HepG2 (cell line): Measurements from ENCODE around the gene ATP8A2. TPM values are rescaled to one million over a fixed set of nuclear protein-coding genes. Genes with fewer than 3 reads are reported as not detected.

Experiments
- ATAC-seq: fragments of 200-7000 bp; cut with Tn5 transposase; 3 replicates; pipeline ENCODE4 v1.9.1; 2020; ENCODE audit warnings: mild to moderate bottlenecking, moderate library complexity
- BruUV-seq: library from RNA; stranded (reverse); fragments of 400-500 nt; replicated peaks from 2 replicates; lab custom pipeline; 2021; lab: Mats Ljungman, UMichigan
- CTCF ChIA-PET: fragments of 300-600 bp; formaldehyde crosslinking; extraction: SDS; loops from one replicate; lab custom pipeline; 2021; ENCODE audit warnings: low total read pairs, inconsistent platforms, low intra/inter-chr PET ratio; lab: Yijun Ruan, JAX
- POLR2A ChIA-PET: fragments of 350-600 bp; sonication (Branson Sonifier 250); formaldehyde crosslinking; loops from one replicate; lab custom pipeline; 2020; ENCODE audit warnings: antibody characterized with exemption, inconsistent platforms; lab: Yijun Ruan, JAX
- DNase-seq: peaks from one replicate; pipeline ENCODE4 v3.0.0-alpha.2; 2015; ENCODE audit warnings: low spot score
- FAIRE-seq: peaks from 3 replicates; lab custom pipeline; 2011; peaks lifted over from hg19 to GRCh38; lab: Jason Lieb, UNC
- H2AFZ ChIP-seq: one replicate; pipeline ENCODE4 v1.6.1; 2011; ENCODE audit warnings: low read length, inconsistent platforms
- H3K27ac ChIP-seq: fragments of 300-600 bp; 3 replicates; pipeline ENCODE4 v1.8.0; 2011; ENCODE audit warnings: mixed run types, mild to moderate bottlenecking, mixed read lengths, low read length, inconsistent platforms; ENCODE audit not compliant: insufficient read depth; ENCODE audit errors: extremely low read length
- H3K27me3 ChIP-seq, 2 experiments: fragments of 200-600 bp in 1 of 2; 2 replicates in 1 of 2; 3 replicates in 1 of 2; pipeline versions ENCODE4 v1.6.0 to v1.8.0; 2011; ENCODE audit warnings: low read length in 2 of 2, mild to moderate bottlenecking in 2 of 2, moderate library complexity in 2 of 2, inconsistent platforms in 1 of 2; ENCODE audit not compliant: insufficient read depth in 2 of 2, control insufficient read depth in 1 of 2
- H3K36me3 ChIP-seq, 2 experiments: fragments of 200-600 bp in 1 of 2; replicated peaks in 1 of 2; 2 replicates in 1 of 2; 3 replicates in 1 of 2; pipeline versions ENCODE4 v1.5.1 to v1.8.0; 2011; ENCODE audit warnings: low read length in 2 of 2, inconsistent platforms in 1 of 2; ENCODE audit not compliant: insufficient read depth in 2 of 2, control insufficient read depth in 1 of 2
- H3K4me1 ChIP-seq: 2 replicates; pipeline ENCODE4 v1.5.1; 2012; ENCODE audit warnings: low read length, inconsistent platforms; ENCODE audit not compliant: insufficient read depth
- H3K4me2 ChIP-seq: 2 replicates; pipeline ENCODE4 v1.6.0; 2011; ENCODE audit warnings: low read depth, low read length, inconsistent platforms
- H3K4me3 ChIP-seq, 3 experiments: fragments of 200-600 bp in 1 of 3; sonication (generic), shearing (Covaris generic) in 1 of 3; replicated peaks in 1 of 3; 2 replicates each; pipeline ENCODE4 v1.5.1; 2011 to 2016; ENCODE audit warnings: low read length in 3 of 3, inconsistent platforms in 2 of 3, low read depth in 2 of 3, mild to moderate bottlenecking in 2 of 3, control low read depth in 1 of 3, mixed read lengths in 1 of 3; ENCODE audit not compliant: insufficient read depth in 1 of 3
- H3K79me2 ChIP-seq: one replicate; pipeline ENCODE4 v1.6.1; 2011; ENCODE audit warnings: low read length, inconsistent platforms; ENCODE audit not compliant: insufficient read depth
- H3K9ac ChIP-seq: 2 replicates; pipeline ENCODE4 v1.6.0; 2011; ENCODE audit warnings: mild to moderate bottlenecking, low read depth, low read length, inconsistent platforms; ENCODE audit not compliant: insufficient read depth
- H3K9me3 ChIP-seq: 2 replicates; pipeline ENCODE4 v1.5.1; 2012; ENCODE audit warnings: mild to moderate bottlenecking, low read length
- H4K20me1 ChIP-seq: 2 replicates; pipeline ENCODE4 v1.6.0; 2011; ENCODE audit warnings: inconsistent platforms, mild to moderate bottlenecking, low read length, moderate library complexity; ENCODE audit not compliant: insufficient read depth
- ELK4 ChIP-seq: sonication (generic); formaldehyde crosslinking; IDR thresholded peaks from 2 replicates; pipeline ENCODE4 v1.9.0; 2021; ENCODE audit warnings: missing genetic modification reagents, borderline replicate concordance
- FOXP4 ChIP-seq: sonication (generic); formaldehyde crosslinking; IDR thresholded peaks from 2 replicates; pipeline ENCODE4 v1.4.0; 2020; ENCODE audit warnings: missing genetic modification reagents
- GPN1 ChIP-seq: sonication (generic); formaldehyde crosslinking; IDR thresholded peaks from 2 replicates; pipeline ENCODE4 v1.5.1; 2020; ENCODE audit warnings: missing genetic modification reagents, borderline replicate concordance
- HHEX ChIP-seq: IDR thresholded peaks from 2 replicates; pipeline ENCODE4 v1.6.1; 2016; ENCODE audit warnings: control low read depth
- HOMEZ ChIP-seq: IDR thresholded peaks from 2 replicates; pipeline ENCODE4 v1.6.1; 2016; ENCODE audit warnings: low read depth
- IKZF4 ChIP-seq: sonication (generic); formaldehyde crosslinking; IDR thresholded peaks from 2 replicates; pipeline ENCODE4 v1.5.1; 2020; ENCODE audit warnings: borderline replicate concordance, mild to moderate bottlenecking, low read depth, missing genetic modification reagents; ENCODE audit errors: not compliant biosample characterization
- KMT2A ChIP-seq: sonication (generic); formaldehyde crosslinking; IDR thresholded peaks from 2 replicates; pipeline ENCODE4 v1.4.0; 2020; ENCODE audit warnings: missing genetic modification reagents
- MXD3 ChIP-seq: IDR thresholded peaks from 2 replicates; pipeline ENCODE4 v1.6.1; 2016; ENCODE audit warnings: mild to moderate bottlenecking, missing biosample characterization, missing genetic modification reagents
- TFDP2 ChIP-seq: sonication (generic); formaldehyde crosslinking; IDR thresholded peaks from 2 replicates; pipeline ENCODE4 v1.4.0; 2020; ENCODE audit warnings: missing genetic modification reagents
- ZMAT3 ChIP-seq: sonication (generic); formaldehyde crosslinking; conservative IDR thresholded peaks from 2 replicates; pipeline ENCODE4 v1.7.0; 2021; ENCODE audit warnings: missing genetic modification reagents
- ZMYM3 ChIP-seq: sonication (generic); formaldehyde crosslinking; IDR thresholded peaks from 2 replicates; pipeline ENCODE4 v1.5.1; 2020; ENCODE audit warnings: mild to moderate bottlenecking, missing genetic modification reagents
- ZNF17 ChIP-seq: sonication (generic); formaldehyde crosslinking; IDR thresholded peaks from 2 replicates; pipeline ENCODE4 v1.5.0; 2020; ENCODE audit warnings: mild to moderate bottlenecking, missing genetic modification reagents
- ZNF20 ChIP-seq: sonication (generic); formaldehyde crosslinking; IDR thresholded peaks from 2 replicates; pipeline ENCODE4 v1.4.0; 2020; ENCODE audit warnings: mild to moderate bottlenecking, moderate library complexity, missing genetic modification reagents
- ZNF296 ChIP-seq: sonication (generic); formaldehyde crosslinking; conservative IDR thresholded peaks from 2 replicates; pipeline ENCODE4 v1.5.0; 2020; ENCODE audit warnings: mild to moderate bottlenecking, missing genetic modification reagents
- ZNF547 ChIP-seq: sonication (generic); formaldehyde crosslinking; IDR thresholded peaks from 2 replicates; pipeline ENCODE4 v1.5.1; 2020; ENCODE audit warnings: mild to moderate bottlenecking, missing genetic modification reagents
- ZNF740 ChIP-seq: sonication (generic); formaldehyde crosslinking; IDR thresholded peaks from 2 replicates; pipeline ENCODE4 v1.4.0; 2020; ENCODE audit warnings: missing genetic modification reagents
- ZSCAN9 ChIP-seq: IDR thresholded peaks from 2 replicates; pipeline ENCODE4 v1.6.1; 2016; ENCODE audit warnings: borderline replicate concordance
- WGBS: methylation state at CpG from one replicate; pipeline ENCODE4 v1.1.6; 2017; ENCODE audit warnings: low lambda C conversion rate; 5-methylcytosine and 5-hydroxymethylcytosine counted together
- in situ Hi-C: cut with HindIII; loops from 2 replicates; pipeline ENCODE4 v1.10.0; 2017; ENCODE audit warnings: low pct_unique_long_range_greater_than_20kb; ENCODE audit not compliant: extremely low pct_ligation_motif_present
- intact Hi-C: fragments of 100-400 bp; cut with micrococcal nuclease; formaldehyde crosslinking; loops from one replicate; pipeline ENCODE4 v1.10.0; 2022; ENCODE audit not compliant: unreplicated experiment
- polyA plus RNA-seq, 8 experiments: library from polyadenylated mRNA; depleted of rRNA in 3 of 8; stranded (reverse) in 7 of 8; unstranded in 1 of 8; fragments of >200 nt; fragmentation: Illumina TruSeq in 4 of 8; extraction: Trizol in 4 of 8; gene quantifications; 2 replicates each; pipeline versions ENCODE4 v1.2.1 to v1.2.3, GENCODE V29; 2011 to 2016; ENCODE audit warnings: low read depth in 4 of 8, missing spikeins in 1 of 8, mixed read lengths in 1 of 8; ENCODE audit not compliant: insufficient read depth in 1 of 8
- total RNA-seq, 5 experiments: library from RNA; depleted of rRNA; stranded (reverse); fragments of >200 nt; fragmentation: Illumina TruSeq; extraction: Trizol; gene quantifications; 2 replicates each; pipeline ENCODE4 v1.2.3, GENCODE V29; 2016; ENCODE audit warnings: low read depth in 1 of 5

ATP8A2 gene
- total and polyA plus RNA-seq, 2 of the 13 experiments (the other 11 are each of a cell fraction or from before 2014, with no cell fraction given) = 0.09 TPM; not detected in 1

- no peak for TF ChIP-seq MXD3 (CRISPR knock-in tag)
Observed at GRCh38 chr13:25347151-25347550, 24.6 kb upstream of the ATP8A2 start (continued).

GRCh38 chr13:25351404-25351803 is 20.4 kb upstream of the ATP8A2 start:
- no peaks in the 10 kb centered on the region for H3K79me2 ChIP-seq
- H3K4me1 ChIP-seq = peaks cover 12% of the 10 kb centered on the region
- no peak for FAIRE-seq
- no peak for DNase-seq
- BruUV-seq = no TSS peak
- no peak overlapping the region for H3K4me3 ChIP-seq
- no peak overlapping the region for H3K27ac ChIP-seq
- POLR2A ChIA-PET = no interaction called here
- in situ Hi-C loops = no loop called here
- ATAC-seq = no peak
- whole genome bisulfite sequencing = 91% methylated on average over 1 of the region's 1 CpG
- H4K20me1 ChIP-seq = no peaks in the 10 kb centered on the region
- H3K9me3 ChIP-seq = no peaks in the 10 kb centered on the region
- CTCF ChIA-PET = no interaction called here
- H2AFZ ChIP-seq = no peak overlapping the region
- H3K9ac ChIP-seq = no peak overlapping the region
- intact Hi-C loops = no loop called here
- no peaks in the 10 kb centered on the region for H3K36me3 ChIP-seq
- no peak overlapping the region for H3K4me2 ChIP-seq
- no peaks in the 10 kb centered on the region; a peak in 1 of 5 replicates for H3K27me3 ChIP-seq
- TF ChIP-seq GPN1 (CRISPR knock-in tag) = no peak
- no peak for TF ChIP-seq ELK4
- TF ChIP-seq HOMEZ (CRISPR knock-in tag) = no peak
- TF ChIP-seq ZNF547 (CRISPR knock-in tag) = no peak
- TF ChIP-seq ZNF740 (CRISPR knock-in tag) = no peak
- TF ChIP-seq ZMYM3 (CRISPR knock-in tag) = no peak
- no peak for TF ChIP-seq IKZF4 (CRISPR knock-in tag)
- TF ChIP-seq HHEX (CRISPR knock-in tag) = no peak
- TF ChIP-seq FOXP4 (CRISPR knock-in tag) = no peak
- TF ChIP-seq ZNF296 (CRISPR knock-in tag) = no peak
- TF ChIP-seq TFDP2 (CRISPR knock-in tag) = no peak
- TF ChIP-seq ZMAT3 (CRISPR knock-in tag) = no peak
- no peak for TF ChIP-seq ZNF17 (CRISPR knock-in tag)
- TF ChIP-seq KMT2A = no peak
- TF ChIP-seq ZNF20 = no peak
- no peak for TF ChIP-seq ZSCAN9
